Fibroblast of skin of abdomen (primary cell): Measurements from ENCODE around the gene KRT37.
"Not testable (repeated sequence)": the region's sequence is repeated elsewhere in the genome, so short reads cannot be mapped to it uniquely, and the experiment has no call there.

Experiments used
- DNase-seq: peaks from one replicate; pipeline ENCODE4 v3.0.0-alpha.2; 2013

KRT37 gene

GRCh38 chr17:41434415-41434814, 10.0 kb upstream of the KRT37 start:
- DNase-seq, result no peak

- no peak for DNase-seq
Measured at GRCh38 chr17:41434005-41434404, 9.6 kb upstream of the KRT37 start.

GRCh38 chr17:41433586-41433985, 9.2 kb upstream of the KRT37 start:
- DNase-seq, result no peak

- not testable (repeated sequence) for DNase-seq
Measured at GRCh38 chr17:41430376-41430775, 6.0 kb upstream of the KRT37 start.

GRCh38 chr17:41429667-41430066, 5.3 kb upstream of the KRT37 start:
- no peak for DNase-seq

GRCh38 chr17:41428591-41429291, 4.4 kb upstream of the KRT37 start:
- DNase-seq, result no peak

- DNase-seq, result not testable (repeated sequence)
Measured at GRCh38 chr17:41422586-41422985, 1.8 kb downstream of the KRT37 start.

- no peak for DNase-seq
Measured at GRCh38 chr17:41421617-41422016, 2.8 kb downstream of the KRT37 start.

- DNase-seq, result peak; percentile 26
Measured at GRCh38 chr17:41421116-41421515, 3.3 kb downstream of the KRT37 start.

GRCh38 chr17:41420134-41420533, 4.3 kb downstream of the KRT37 start:
- DNase-seq, result no peak

- no peak for DNase-seq
Measured at GRCh38 chr17:41419716-41420115, 4.7 kb downstream of the KRT37 start.

- no peak for DNase-seq
Measured at GRCh38 chr17:41418116-41418860, 6.1 kb downstream of the KRT37 start.

GRCh38 chr17:41417576-41418015, 6.8 kb downstream of the KRT37 start:
- no peak for DNase-seq

GRCh38 chr17:41417127-41417526, 7.3 kb downstream of the KRT37 start:
- DNase-seq, result no peak

GRCh38 chr17:41416479-41416878, 7.9 kb downstream of the KRT37 start:
- no peak for DNase-seq

- DNase-seq, result peak; percentile 16
Measured at GRCh38 chr17:41415833-41416335, 8.5 kb downstream of the KRT37 start.

- no peak for DNase-seq
Measured at GRCh38 chr17:41415411-41415810, 9.0 kb downstream of the KRT37 start.

GRCh38 chr17:41413982-41414381, 10.4 kb downstream of the KRT37 start:
- no peak for DNase-seq

GRCh38 chr17:41413353-41413957, 10.9 kb downstream of the KRT37 start:
- DNase-seq, result peak; percentile 18

GRCh38 chr17:41411072-41411840, 13.1 kb downstream of the KRT37 start:
- DNase-seq, result no peak

- DNase-seq, result no peak
Measured at GRCh38 chr17:41407226-41407625, 17.2 kb downstream of the KRT37 start.

- no peak for DNase-seq
Measured at GRCh38 chr17:41406205-41406604, 18.2 kb downstream of the KRT37 start.
